DOHH2 (cell line): ENCODE results near the gene CCDC63.

Experiments
- H3F3A ChIP-seq: fragments of 200-600 bp; sonication (generic), shearing (Covaris generic); 2 replicates; pipeline ENCODE4 v1.6.0; 2016; ENCODE audit warnings: antibody characterized with exemption, mild to moderate bottlenecking; ENCODE audit not compliant: control insufficient read depth, insufficient read depth
- H3K27ac ChIP-seq: fragments of 200-600 bp; sonication (generic); 2 replicates; pipeline ENCODE4 v1.5.1; 2014; ENCODE audit warnings: low read depth, mild to moderate bottlenecking, low read length, moderate library complexity
- H3K27me3 ChIP-seq: fragments of 200-600 bp; sonication (generic); 2 replicates; pipeline ENCODE4 v1.6.1; 2014; ENCODE audit warnings: mild to moderate bottlenecking, low read length, mixed read lengths; ENCODE audit not compliant: control insufficient read depth
- H3K36me3 ChIP-seq: fragments of 200-600 bp; sonication (generic); 2 replicates; pipeline ENCODE4 v1.6.1; 2014; ENCODE audit warnings: mild to moderate bottlenecking, low read length, moderate library complexity, mixed read lengths; ENCODE audit not compliant: control insufficient read depth
- H3K4me1 ChIP-seq: fragments of 200-600 bp; sonication (generic); 2 replicates; pipeline ENCODE4 v1.6.1; 2014; ENCODE audit warnings: mild to moderate bottlenecking, low read length, mixed read lengths; ENCODE audit not compliant: control insufficient read depth
- H3K4me2 ChIP-seq: fragments of 200-600 bp; sonication (generic); 2 replicates; pipeline ENCODE4 v1.6.0; 2014; ENCODE audit warnings: mild to moderate bottlenecking, low read length, moderate library complexity
- H3K4me3 ChIP-seq: fragments of 200-600 bp; sonication (generic); 2 replicates; pipeline ENCODE4 v1.5.1; 2014; ENCODE audit warnings: mild to moderate bottlenecking, low read length, mixed read lengths
- H3K79me2 ChIP-seq: fragments of 200-600 bp; sonication (generic); 2 replicates; pipeline ENCODE4 v1.6.1; 2014; ENCODE audit warnings: mild to moderate bottlenecking, low read length, mixed read lengths; ENCODE audit not compliant: control insufficient read depth
- H3K9me2 ChIP-seq: fragments of 200-600 bp; sonication (generic); replicated peaks from 2 replicates; pipeline ENCODE4 v1.6.1; 2014; ENCODE audit warnings: mild to moderate bottlenecking, low read length, mixed read lengths; ENCODE audit not compliant: control insufficient read depth
- H3K9me3 ChIP-seq: fragments of 200-600 bp; sonication (generic); 2 replicates; pipeline ENCODE4 v1.6.1; 2014; ENCODE audit warnings: antibody characterized with exemption, low read length, mixed read lengths; ENCODE audit not compliant: control insufficient read depth, insufficient read depth
- H4K20me1 ChIP-seq: fragments of 200-600 bp; sonication (generic); 2 replicates; pipeline ENCODE4 v1.6.0; 2014; ENCODE audit warnings: low read depth, mild to moderate bottlenecking, antibody characterized with exemption, low read length, moderate library complexity; ENCODE audit not compliant: control insufficient read depth, insufficient read depth
- EZH2phosphoT487 ChIP-seq: fragments of 200-600 bp; sonication (generic); IDR thresholded peaks from 2 replicates; pipeline ENCODE4 v1.6.1; 2017; ENCODE audit warnings: borderline replicate concordance, mild to moderate bottlenecking, antibody characterized with exemption, low read length, moderate library complexity, mixed read lengths
- TF ChIP-seq, protein P1 (sequence below): fragments of 200-600 bp; sonication (generic); IDR thresholded peaks from one replicate; pipeline ENCODE4 v1.5.1; 2014; ENCODE audit warnings: antibody characterized with exemption, mild to moderate bottlenecking, low read depth, low read length; ENCODE audit not compliant: poor library complexity, severe bottlenecking

CCDC63 gene

GRCh38 chr12:110933326-110933974 lies 86.7 kb downstream of the CCDC63 start:
- TF ChIP-seq, protein P1, sequence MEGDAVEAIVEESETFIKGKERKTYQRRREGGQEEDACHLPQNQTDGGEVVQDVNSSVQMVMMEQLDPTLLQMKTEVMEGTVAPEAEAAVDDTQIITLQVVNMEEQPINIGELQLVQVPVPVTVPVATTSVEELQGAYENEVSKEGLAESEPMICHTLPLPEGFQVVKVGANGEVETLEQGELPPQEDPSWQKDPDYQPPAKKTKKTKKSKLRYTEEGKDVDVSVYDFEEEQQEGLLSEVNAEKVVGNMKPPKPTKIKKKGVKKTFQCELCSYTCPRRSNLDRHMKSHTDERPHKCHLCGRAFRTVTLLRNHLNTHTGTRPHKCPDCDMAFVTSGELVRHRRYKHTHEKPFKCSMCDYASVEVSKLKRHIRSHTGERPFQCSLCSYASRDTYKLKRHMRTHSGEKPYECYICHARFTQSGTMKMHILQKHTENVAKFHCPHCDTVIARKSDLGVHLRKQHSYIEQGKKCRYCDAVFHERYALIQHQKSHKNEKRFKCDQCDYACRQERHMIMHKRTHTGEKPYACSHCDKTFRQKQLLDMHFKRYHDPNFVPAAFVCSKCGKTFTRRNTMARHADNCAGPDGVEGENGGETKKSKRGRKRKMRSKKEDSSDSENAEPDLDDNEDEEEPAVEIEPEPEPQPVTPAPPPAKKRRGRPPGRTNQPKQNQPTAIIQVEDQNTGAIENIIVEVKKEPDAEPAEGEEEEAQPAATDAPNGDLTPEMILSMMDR: no peak
- TF ChIP-seq EZH2phosphoT487: no peak
- no peaks in the 10 kb centered on the region for H3K36me3 ChIP-seq

GRCh38 chr12:110934093-110934852 lies 87.5 kb downstream of the CCDC63 start:
- no peak overlapping the region for H3K4me3 ChIP-seq
- H4K20me1 ChIP-seq: no peaks in the 10 kb centered on the region
- H3K27me3 ChIP-seq: no peaks in the 10 kb centered on the region
- no peaks in the 10 kb centered on the region for H3F3A ChIP-seq
- no peak overlapping the region for H3K27ac ChIP-seq
- TF ChIP-seq EZH2phosphoT487: no peak
- TF ChIP-seq, protein P1: no peak
- no peak overlapping the region for H3K4me2 ChIP-seq
- 0 out of 2 replicates have a peak, but pooled peaks cover 3% of the 10 kb centered on the region for H3K4me1 ChIP-seq
- H3K9me2 ChIP-seq: no peaks in the 10 kb centered on the region
- H3K79me2 ChIP-seq: no peaks in the 10 kb centered on the region
- H3K36me3 ChIP-seq: no peaks in the 10 kb centered on the region
- no peaks in the 10 kb centered on the region for H3K9me3 ChIP-seq

More at GRCh38 chr12:110933326-110933974, 86.7 kb downstream of the CCDC63 start:
- no peak overlapping the region for H3K4me3 ChIP-seq
- H3K79me2 ChIP-seq: no peaks in the 10 kb centered on the region
- H3K27ac ChIP-seq: no peak overlapping the region
- 0 out of 2 replicates have a peak, but pooled peaks cover 1% of the 10 kb centered on the region for H3K27me3 ChIP-seq
- no peaks in the 10 kb centered on the region for H3F3A ChIP-seq
- H4K20me1 ChIP-seq: no peaks in the 10 kb centered on the region
- H3K9me3 ChIP-seq: no peaks in the 10 kb centered on the region
- 0 out of 2 replicates have a peak, but pooled peaks cover 3% of the 10 kb centered on the region for H3K4me1 ChIP-seq
- no peaks in the 10 kb centered on the region for H3K9me2 ChIP-seq
- H3K4me2 ChIP-seq: no peak overlapping the region

DNA sequence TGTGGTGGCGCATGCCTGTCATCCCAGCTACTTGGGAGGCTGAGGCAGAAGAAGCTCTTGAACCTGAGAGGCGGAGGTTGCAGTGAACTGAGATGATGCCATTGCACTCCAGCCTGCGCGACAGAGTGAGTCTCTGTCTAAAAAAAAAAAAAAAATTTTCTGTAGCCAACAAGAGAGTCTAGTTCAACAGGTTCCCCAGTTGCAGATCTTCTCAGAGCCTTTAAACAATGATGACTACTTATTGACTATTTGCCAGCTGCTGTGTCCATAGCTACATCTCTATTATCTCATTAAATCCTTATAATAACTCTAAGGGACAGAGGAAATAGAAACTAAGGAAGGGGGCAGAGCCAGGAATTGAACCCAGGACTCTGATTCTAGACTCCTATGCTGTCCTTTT lies 88.8 kb downstream of the CCDC63 start:
- no peak overlapping the region for H3K27ac ChIP-seq
- no peaks in the 10 kb centered on the region for H3F3A ChIP-seq
- H3K9me2 ChIP-seq: no peaks in the 10 kb centered on the region
- no peaks in the 10 kb centered on the region for H3K9me3 ChIP-seq
- no peaks in the 10 kb centered on the region for H3K36me3 ChIP-seq
- H3K4me2 ChIP-seq: no peak overlapping the region
- TF ChIP-seq, protein P1: no peak
- 0 out of 2 replicates have a peak, but pooled peaks cover 3% of the 10 kb centered on the region for H3K4me1 ChIP-seq
- no peak overlapping the region for H3K4me3 ChIP-seq
- H3K27me3 ChIP-seq: no peaks in the 10 kb centered on the region
- H3K79me2 ChIP-seq: no peaks in the 10 kb centered on the region
- H4K20me1 ChIP-seq: no peaks in the 10 kb centered on the region
